Stimulated activated CD4-positive, alpha-beta T cell treated with anti-CD3 and anti-CD28 coated beads, Interleukin-4, amount 100 ng/mL, for 4 hours (primary cell): ENCODE measurements around the gene PDCL2.
"Not testable (repeated sequence)": the region's sequence is repeated elsewhere in the genome, so short reads cannot be mapped to it uniquely, and the experiment has no call there.

Experiments used
- DNase-seq, 2 experiments: peaks; one replicate each; pipeline ENCODE4 v3.0.0-alpha.2; 2020

The PDCL2 gene

DNA sequence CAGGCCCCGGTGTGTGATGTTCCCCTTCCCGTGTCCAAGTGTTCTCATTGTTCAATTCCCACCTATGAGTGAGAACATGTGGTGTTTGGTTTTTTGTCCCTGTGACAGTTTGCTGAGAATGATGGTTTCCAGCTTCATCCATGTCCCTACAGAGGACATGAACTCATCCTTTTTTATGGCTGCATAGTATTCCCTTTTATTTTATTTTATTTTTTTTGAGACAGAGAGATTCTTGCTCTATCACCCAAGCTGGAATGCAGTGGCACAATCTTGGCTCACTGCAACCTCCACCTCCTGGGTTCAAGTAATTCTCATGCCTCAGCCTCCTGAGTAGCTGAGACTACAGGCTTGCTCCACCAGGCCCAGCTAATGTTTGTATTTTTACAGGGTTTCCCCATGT lies 9.3 kb downstream of the PDCL2 start:
- not testable (repeated sequence) for DNase-seq

DNA sequence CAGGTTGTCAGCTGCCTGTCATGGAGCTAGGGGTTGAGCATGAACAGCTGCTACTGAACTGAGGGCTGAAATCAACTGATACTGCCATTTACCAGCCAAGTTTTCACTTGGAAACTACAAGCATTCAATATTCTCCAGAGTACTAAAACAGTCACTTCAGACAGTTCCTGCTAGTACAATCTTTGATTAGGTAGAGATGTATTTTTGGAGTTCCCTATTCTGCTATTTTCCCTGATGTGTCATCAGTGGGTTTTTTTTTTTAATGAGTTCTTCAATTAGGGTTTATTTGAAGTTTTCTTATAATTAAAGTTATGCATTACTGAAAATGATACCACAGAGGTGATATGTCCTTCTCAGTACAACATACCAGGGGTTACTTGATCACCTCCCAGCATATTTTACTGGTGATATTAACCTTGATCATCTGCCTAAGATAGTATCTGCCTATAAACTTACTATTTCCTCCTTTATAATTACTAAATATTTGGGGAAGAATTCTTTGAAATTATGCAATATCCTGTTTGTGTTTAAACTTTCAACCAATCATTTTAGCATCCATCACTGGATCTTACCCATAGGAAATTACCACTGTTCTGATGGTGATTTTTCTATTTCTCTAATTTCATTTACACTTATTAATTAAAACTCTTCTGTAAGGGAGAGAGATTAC lies 13.6 kb downstream of the PDCL2 start:
- no peak for DNase-seq

DNA sequence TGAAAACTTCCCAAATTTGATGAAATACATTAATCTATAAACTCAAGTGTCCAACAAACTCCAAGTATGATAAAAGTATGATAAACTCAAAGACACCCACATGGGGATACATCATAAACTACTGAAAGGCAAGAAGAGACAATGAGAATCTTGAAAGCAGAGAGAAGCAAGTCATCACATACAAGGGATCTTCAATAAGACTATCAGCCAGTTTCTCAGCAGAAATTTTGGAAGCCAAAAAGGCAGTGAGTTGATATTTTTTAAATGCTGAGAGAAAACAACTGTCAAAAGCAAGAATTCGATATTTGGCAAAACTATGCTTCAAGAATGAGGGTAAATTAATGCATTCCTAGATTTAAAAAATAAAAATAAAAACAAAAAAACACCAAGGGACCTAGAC lies 16.5 kb downstream of the PDCL2 start:
- DNase-seq = no peak

DNA sequence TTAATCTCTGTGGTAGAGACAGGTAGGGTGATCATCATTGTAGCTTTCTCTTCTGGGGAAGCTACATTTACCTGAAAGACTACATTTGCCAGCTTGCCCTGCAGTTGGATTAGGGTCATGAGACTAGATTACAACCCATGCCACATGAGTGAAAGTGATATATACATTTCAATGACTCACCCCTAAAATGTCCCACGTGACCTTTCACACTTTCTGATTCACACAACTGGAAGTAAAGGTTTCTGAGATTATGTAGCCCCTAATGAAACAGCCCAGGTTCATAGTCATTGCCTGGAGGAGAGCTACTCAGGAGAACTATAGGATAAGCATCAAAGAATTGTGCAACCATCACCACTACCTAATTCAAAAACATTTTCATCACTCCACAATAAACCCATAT lies 17.8 kb downstream of the PDCL2 start:
- no peak for DNase-seq

DNA sequence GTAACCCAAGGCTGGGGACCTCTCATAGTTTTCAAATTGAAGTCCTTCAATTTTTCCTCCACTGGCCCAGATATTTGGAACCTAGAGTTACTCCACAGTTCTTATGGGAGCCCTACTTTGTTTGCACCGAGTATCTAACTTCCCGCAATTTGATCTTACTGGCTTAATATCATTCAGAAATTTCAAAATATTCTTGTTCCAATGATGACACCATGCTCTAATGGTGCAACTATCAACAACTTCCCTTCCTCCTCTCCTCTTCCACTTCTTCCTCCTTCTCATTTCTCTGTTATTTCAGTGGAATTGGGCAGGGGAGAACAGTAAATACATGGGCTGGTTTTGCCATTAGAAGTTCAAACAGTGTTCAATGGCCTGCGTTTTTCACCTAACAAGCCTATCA lies 20.2 kb downstream of the PDCL2 start:
- no peak for DNase-seq

DNA sequence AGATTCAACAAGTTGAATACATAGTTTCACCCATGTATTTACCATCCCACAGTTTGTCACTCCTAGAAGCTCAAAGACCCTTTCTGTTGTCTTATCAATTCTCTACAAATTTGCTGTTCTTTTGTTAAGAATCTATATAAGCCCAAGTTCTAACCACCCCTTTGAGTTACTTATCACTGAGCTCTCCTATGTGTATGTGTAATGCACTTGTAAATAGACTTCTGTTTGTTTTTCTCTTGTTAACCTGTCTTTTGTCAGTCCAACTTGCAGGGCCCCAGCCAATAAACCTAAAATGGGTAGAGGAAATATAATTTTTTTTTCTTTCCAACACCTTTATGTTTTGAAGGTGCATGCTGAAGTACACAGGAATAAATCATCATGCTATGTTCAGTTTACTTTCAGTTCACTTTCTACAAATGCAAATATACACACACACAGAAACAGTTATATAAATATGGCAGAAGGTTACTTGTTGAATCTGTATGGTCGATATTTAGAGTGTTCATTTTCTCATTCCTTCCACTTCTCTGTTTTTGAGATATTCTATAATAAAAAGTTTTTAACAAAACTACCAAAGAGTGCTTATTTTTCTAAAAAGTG lies 23.0 kb downstream of the PDCL2 start:
- no peak for DNase-seq

DNA sequence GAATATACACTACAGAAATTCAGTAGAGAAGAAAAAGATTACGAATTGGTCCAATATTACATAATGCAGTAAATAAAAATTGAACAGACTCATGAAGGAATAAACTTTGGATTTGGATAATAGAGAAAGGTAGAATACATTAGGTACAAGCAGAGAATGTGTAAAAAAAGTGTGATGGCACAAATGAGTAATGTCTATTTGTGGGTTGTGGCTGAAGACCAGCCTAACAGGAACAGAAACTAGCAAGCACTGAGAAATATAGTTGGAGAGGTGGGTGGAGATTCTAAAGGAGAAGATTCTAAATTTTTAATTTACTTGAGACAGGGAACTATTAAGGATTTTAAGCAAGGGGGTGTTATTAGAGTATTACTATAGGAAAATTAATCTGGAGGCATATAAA lies 30.2 kb downstream of the PDCL2 start:
- DNase-seq = no peak

DNA sequence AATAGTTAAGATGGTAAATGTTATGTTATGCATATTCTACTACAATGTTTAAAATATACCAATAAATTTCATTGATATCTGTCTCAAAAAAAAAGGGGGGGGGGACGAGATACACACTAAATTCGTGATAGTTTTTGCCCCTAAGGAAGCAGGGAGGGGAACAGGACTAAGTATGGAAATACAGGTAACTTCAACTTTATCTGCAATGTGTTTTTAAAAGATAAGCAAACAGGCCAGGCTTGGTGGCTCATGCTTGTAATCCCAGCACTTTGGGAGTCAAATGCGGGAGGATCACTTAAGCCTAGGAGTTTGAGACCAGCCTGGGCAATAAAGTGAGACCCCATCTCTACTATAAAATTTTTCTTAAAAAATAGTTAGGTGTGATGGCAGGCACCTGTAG lies 31.9 kb downstream of the PDCL2 start:
- no peak for DNase-seq

DNA sequence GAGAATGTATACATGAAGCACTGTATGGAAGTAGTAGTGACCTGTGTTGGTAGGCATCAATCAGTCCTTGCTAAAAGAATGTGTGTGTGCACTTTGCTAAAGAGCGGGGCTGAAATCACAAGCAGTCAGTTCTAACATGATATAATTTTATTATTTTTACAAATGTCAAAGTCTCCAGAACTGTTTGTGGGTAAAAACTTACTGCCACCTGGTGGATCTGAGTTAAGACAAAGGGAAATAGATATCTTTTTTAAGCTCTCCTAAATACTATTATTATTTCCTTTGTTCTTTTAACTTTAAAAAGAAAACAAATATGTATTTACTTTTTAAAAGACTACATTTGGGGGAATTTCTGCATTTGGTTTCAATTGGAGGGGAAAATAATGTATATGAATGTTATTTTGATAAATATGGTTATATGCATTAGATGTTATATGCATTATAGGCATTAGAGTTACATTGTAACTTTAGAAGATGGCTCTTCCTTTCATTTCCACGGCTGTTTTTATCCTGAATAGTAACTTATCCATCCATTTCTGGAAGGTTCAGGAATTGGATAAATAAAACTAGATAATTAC lies 37.5 kb downstream of the PDCL2 start:
- no peak for DNase-seq

DNA sequence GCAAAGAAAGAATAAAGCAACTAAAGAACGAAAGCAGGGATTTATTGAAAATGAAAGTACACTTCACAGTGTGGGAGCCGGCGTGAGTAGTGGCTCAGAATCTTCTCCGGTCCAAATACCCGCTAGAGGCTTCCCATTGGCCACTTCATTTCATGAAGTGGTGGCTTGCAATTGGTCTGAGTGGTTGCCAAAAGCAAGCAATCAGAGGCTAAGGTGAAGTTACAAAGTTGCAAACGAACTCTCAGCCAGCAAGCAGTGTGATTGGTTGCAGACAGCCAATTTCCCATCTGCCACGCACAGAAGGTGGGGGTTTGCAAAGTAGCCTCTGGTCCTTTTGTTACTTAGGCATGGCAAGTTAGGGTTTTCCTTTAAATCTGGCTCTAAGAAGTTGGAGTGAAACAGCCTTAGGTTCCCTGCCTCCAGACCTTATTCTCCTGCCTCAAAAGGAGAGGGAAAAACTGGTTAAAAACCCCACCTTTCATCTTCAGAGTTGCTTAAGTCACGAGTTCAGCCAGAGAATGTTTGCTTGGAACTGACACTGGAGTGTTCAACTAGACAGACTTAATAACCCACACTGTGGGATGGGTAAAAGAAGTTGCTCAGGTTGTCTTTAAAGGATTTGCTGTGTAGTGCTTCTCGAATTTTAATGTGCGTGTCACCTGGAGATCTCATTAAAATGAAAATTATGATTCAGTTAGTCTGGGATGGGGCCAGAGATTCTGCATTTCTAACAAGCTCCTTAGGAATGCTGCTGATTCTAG lies 38.4 kb downstream of the PDCL2 start:
- DNase-seq = no peak

DNA sequence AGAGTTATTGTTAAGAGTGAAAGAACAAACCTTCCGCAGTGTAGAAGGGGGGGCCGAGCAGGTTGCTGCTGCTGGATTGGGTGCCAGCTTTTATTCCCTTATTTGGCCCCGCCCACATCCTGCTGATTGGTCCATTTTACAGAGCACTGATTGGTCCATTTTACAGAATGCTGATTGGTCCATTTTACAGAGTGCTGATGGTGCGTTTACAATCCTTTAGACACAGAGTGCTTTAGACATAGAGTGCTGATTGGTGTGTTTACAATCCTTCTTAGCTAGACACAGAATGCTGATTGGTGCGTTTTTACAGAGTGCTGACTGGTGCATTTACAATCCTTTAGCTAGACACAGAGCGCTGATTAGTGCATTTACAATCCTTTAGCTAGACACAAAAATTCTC lies 40.1 kb downstream of the PDCL2 start:
- DNase-seq = not testable (repeated sequence)

DNA sequence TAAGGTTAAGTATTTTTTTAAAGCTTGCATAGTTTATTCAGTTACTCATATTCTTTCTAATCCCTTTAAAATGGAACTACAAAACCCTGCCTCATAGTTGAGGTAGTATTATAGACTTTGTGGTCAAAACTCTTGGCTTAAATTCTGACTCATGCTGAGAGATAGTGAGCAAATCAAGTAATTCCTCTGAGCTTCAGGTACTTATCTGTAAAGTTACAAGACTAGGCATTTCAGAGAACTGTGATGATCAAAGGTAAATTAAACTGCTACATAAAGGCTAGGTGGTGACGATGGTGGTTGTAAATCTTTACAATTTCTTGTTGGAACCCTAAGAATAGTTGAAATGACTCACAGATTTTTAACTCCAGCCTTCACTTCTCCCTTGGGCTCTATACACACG lies 42.2 kb downstream of the PDCL2 start:
- no peak for DNase-seq

DNA sequence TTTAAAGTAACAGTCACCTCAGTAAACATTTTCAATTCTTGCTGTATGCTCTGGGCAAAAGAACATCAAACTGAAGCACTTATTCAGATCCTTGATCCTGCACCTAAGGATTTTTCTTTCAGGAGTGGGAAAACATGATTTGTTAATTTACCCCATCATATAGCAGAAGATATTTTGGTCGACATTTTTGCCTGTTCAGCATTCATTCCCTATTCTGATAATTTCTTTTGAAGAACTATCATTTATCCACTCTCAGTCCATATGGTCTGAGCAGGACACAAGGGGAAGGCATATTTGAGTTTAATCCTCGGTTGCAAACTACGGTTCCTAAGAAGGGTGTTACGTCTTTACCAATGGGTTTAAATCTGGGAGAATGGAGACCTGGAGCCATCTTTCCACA lies 44.1 kb downstream of the PDCL2 start:
- DNase-seq = no peak

DNA sequence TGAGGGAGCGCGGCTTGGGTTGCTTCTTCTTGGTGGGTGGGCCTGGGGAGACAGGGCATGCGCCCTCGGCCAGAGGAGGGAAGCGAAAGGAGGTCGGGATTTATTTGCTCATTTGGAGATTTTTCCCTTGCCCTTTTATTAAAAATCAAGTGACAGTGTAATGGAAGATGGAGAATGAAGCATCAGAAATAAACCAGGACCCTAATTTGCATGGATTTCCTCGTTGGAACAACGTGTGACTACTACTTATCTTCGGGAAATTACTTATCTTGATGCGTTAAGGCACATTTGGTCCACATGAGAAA lies 44.6 kb downstream of the PDCL2 start:
- DNase-seq = no peak

DNA sequence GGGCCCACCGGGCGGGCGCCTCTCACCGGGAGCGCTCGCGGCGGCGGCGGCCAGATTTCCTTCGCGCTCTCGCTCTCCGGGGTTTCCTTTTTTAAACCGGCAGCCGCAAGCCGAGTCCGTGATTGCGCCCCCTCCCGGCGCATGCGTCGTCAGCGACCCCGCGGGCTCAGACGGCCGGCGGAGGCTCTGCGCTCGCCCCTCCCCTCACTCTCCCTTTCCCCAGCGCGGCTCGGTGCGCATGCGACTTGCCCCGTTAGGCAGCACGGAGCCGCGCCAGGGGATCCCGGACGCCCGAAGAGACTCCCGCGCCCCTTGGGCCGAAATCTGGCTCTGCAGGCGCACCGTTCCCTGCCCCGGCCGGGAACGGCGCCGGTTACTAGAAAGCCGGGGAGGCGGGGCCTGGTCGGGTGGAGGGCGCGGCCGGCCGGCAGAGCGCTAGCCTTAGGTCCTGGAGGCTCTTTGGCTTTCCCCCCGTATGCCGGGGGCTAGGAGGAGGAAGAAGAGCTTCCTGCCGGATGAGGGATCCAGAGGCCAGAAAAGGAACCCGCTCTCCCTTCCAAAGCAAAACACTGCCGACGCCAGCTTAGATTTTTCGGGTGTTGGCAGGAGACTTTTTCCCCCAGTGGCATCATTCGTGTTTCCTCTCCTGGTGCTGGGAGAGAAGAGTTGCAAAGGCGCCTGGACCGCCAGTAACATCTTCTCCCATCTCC lies 45.1 kb downstream of the PDCL2 start, which contains the start of gene CLOCK:
TSS of gene CLOCK (minus strand) at position 154 of the 710 bp plus-strand sequence. CDS start 64,124 bp downstream, outside the sequence.
- peak; percentile 80 to 83 for DNase-seq

DNA sequence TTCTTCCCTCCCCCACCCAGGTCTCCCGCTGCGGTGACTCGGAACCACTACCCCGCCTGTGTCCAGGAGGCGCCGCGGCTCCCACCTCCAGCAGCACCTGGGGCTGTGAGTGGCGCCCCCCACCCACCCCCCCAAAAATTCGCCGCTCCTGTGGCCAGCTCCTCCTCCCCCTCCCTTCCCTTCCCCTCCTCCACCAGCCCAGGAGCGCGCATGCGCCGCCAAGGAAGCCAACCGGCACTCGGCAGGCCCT lies 45.6 kb downstream of the PDCL2 start:
- DNase-seq = no peak

DNA sequence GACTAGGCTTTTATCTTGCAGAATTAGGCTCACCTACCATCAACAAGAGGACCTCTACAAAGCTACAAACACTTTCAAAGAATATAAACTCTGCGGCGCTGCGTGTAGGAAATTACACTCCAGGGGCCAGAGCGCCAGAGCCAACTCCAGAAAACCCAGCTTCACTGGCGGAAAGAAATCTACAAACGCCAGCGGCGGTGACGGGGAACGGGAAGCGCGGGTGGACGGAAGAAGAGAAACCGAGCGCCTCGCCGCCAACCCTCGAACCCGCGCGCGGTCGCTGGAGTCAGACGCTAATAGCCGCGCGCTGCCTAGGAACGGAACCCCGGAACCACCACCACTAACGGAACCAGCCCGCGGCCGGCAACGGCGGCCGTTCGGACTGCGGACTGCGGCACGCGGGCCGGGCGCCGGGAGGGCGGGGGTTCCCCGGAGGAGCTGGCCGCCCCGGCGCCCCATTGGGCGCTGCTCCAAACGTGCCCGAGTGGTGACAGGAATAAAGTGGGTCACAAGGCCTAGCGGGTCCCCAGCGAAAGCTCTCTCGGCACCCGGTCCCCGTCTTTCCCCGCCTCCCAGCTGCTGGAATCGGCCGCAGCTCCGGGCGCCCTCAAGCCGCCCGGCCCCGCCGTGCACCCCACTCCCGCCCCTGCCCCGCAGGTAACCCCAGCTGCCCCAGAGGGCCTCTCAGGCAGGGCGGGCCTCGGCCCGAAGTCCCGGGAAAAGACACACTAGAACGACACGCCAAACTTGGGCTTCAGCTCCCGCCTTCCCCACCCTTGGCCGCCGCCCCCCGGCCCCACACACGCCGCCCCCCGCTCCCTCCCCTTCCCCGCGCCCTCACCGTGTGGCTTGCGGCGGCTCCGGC lies 46.2 kb downstream of the PDCL2 start:
- peak; percentile 54 to 61 for DNase-seq

DNA sequence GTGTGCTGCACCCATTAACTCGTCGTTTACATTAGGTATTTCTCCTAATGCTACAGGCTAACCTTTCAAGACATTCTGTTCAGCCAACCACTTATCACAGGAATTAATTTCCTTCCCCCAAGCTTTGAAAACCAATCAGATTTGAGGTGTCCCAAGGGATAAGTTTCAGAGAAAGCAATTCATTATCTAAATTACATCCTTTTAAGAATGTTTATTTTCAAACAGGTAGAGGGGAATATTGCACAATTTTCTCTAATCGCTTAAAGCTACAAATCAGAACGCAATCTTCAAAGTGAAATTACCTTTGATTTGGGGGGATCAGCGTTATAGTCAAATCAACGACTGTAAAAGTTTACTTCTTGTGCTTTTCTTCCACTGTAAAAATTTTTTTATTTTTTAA lies 46.9 kb downstream of the PDCL2 start:
- no peak for DNase-seq

DNA sequence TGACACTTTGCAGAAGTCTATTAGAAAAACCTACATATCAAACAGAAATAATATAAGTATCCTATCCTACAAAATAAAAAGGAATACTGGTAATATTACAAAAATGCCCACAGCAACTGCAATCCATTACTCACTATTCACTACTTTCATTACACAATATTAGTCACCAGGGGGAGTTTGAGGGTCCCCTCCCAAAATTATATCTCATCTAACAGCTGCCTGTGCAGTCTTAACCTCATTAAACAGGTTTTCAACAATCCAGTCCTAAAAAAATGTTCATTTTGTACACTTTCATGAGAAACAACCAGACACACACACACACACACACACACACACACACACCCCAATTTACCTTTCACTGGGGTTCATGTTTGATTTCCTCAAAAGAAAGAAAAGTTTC lies 48.2 kb downstream of the PDCL2 start:
- no peak for DNase-seq

DNA sequence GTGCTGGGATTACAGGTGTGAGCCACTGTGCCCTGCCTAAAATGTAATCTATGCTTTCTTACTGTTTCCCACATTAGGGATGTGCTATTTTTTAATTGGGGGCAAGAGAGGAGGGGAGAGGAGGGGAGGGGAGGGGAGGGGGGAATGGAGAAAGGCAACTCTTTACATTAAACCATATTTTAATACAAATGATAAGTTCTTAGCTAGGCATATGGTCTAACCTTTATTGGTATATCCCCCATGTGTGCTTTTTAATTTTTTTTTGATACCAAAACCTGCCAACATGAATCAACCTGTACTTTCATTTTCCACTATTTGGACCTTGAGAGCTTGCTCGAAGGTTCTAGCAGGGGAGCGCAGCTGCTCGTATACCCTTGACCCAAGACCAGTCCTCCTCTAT lies 51.8 kb downstream of the PDCL2 start:
- no peak for DNase-seq

DNA sequence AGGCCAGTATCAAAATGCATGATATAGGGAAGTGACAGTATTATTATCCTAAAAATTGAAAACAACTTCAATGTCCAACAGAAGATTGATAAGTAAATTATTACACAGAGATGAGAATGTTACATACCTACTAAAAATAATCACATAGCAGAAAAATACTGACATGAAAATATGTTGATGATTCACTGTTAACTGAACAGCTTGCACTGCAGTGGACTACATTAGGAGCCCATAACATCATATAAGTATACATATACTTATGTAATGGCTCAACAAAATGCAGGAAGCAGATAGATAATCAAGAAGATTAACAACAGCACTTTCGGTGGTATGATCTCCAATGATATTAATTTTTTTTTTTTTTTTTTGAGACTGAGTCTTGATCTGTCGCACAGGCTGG lies 52.4 kb downstream of the PDCL2 start:
- DNase-seq = no peak

DNA sequence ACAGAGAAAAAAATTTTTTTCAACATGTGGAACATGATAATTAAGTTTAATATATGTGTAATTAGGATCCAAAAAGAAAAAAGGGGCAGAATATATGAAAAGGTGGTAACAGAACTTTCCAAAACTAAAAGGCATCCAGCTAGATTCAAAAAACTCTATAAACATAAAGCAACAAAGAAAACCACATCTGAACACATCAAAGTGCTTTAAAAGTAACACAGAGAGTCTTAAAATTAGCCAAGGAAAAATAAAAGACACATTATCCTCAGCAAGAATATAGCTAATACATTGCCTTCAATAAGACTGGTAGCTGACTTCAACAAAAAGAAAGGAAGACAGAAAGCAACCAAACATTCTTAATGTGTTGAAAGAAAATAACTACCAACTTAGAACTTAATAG lies 53.5 kb downstream of the PDCL2 start:
- no peak for DNase-seq

DNA sequence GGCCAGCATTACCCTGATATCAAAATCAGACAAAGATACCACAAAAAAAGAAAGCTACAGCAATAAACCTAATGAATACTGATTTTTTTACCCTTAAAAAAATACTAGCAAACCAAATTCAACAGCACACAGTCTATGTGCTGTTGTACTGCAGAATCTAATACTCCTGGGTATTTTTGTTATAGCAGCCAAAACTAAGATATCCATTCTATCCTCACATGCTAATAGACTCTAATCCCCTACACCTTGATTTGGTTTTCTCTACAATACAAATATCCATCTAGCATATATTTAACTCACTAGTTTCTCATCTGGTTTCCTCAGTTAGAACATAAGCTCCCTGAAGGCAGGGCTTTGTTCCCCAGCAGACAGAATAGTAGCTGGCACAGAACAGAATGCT lies 57.7 kb downstream of the PDCL2 start:
- no peak for DNase-seq
